ENCODE measurements around the gene TAF4. TPM values are rescaled to one million over a fixed set of nuclear protein-coding genes. Genes with fewer than 3 reads are reported as not detected.

TAF4 gene
- total and polyA plus RNA-seq, 2 of the 13 experiments (the other 11 are each of a cell fraction or from before 2014, with no cell fraction given), result 5.9 to 12.0 TPM

DNA sequence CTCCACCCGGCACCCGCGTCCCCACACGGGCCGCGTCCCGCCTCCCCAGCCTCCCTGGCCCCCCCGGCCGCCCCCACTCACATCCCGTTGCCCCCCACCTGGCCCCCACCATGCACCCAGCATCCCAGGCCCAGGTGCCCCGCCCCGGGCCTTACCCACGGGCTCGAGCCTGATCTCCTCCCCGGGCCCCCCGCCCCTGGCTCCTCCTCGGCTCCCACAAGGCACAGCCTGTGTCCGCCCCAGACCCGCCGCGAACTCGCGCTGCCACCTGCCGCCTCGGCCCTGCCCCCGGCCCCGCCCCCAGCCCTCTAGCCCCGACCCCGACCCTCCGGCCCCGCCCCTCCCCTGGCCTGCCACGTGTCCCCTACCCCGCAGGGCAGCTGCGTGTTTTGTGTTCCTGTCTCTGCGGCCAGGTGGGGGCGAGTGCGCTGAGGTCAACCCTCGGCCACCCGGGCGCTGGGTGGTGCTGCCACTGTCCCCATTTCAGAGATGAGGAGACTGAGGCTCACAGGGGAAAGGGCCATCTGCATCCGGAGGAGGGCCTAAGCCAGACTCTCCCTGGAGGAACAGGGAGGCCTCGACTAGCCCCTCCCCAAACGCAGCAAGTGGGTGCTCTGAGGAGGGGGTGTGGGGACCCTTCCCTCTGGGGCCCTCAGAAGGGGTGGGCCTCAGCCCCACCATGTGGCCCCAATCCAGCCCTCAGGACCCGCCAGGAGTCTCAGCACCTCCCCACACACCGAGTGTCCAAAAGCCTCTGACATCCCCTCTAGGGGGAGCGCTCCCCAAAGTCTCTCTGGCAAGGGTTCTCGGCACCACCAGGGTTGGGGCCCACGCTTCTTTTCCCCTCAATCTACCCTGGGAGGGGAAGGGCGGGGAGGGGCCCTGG is 99.8 kb downstream of the TAF4 start (continued):
- TF ChIP-seq, protein P1, sequence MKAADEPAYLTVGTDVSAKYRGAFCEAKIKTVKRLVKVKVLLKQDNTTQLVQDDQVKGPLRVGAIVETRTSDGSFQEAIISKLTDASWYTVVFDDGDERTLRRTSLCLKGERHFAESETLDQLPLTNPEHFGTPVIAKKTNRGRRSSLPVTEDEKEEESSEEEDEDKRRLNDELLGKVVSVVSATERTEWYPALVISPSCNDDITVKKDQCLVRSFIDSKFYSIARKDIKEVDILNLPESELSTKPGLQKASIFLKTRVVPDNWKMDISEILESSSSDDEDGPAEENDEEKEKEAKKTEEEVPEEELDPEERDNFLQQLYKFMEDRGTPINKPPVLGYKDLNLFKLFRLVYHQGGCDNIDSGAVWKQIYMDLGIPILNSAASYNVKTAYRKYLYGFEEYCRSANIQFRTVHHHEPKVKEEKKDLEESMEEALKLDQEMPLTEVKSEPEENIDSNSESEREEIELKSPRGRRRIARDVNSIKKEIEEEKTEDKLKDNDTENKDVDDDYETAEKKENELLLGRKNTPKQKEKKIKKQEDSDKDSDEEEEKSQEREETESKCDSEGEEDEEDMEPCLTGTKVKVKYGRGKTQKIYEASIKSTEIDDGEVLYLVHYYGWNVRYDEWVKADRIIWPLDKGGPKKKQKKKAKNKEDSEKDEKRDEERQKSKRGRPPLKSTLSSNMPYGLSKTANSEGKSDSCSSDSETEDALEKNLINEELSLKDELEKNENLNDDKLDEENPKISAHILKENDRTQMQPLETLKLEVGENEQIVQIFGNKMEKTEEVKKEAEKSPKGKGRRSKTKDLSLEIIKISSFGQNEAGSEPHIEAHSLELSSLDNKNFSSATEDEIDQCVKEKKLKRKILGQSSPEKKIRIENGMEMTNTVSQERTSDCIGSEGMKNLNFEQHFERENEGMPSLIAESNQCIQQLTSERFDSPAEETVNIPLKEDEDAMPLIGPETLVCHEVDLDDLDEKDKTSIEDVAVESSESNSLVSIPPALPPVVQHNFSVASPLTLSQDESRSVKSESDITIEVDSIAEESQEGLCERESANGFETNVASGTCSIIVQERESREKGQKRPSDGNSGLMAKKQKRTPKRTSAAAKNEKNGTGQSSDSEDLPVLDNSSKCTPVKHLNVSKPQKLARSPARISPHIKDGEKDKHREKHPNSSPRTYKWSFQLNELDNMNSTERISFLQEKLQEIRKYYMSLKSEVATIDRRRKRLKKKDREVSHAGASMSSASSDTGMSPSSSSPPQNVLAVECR (CRISPR knock-in tag; IDR thresholded peaks at IDR 0.05; ENCODE audit: borderline replicate concordance), result peak; percentile 39
- TF ChIP-seq ZNF790 (CRISPR knock-in tag; IDR thresholded peaks at IDR 0.05; ENCODE audit: borderline replicate concordance), result no peak
- TF ChIP-seq RBM39 (IDR thresholded peaks at IDR 0.05; ENCODE audit: low read depth, low read length, poor library complexity, severe bottlenecking), result no peak
- TF ChIP-seq FOSL2 (CRISPR knock-in tag; IDR thresholded peaks at IDR 0.05), result no peak
- no peak for TF ChIP-seq NFYC (CRISPR knock-in tag; IDR thresholded peaks at IDR 0.05)
- TF ChIP-seq KLF15 (CRISPR knock-in tag; IDR thresholded peaks at IDR 0.05; ENCODE audit: borderline replicate concordance), result no peak
- TF ChIP-seq, protein P2, sequence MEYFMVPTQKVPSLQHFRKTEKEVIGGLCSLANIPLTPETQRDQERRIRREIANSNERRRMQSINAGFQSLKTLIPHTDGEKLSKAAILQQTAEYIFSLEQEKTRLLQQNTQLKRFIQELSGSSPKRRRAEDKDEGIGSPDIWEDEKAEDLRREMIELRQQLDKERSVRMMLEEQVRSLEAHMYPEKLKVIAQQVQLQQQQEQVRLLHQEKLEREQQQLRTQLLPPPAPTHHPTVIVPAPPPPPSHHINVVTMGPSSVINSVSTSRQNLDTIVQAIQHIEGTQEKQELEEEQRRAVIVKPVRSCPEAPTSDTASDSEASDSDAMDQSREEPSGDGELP (IDR thresholded peaks at IDR 0.05; ENCODE audit: borderline replicate concordance, low read depth), result peak; percentile 39; the same call in 1 of the 2 replicates
- TF ChIP-seq MIER2 (CRISPR knock-in tag; IDR thresholded peaks at IDR 0.05), result peak; percentile 24; the same call in 1 of the 2 replicates
- 0 out of 2 replicates have a peak, but pooled peaks have one; percentile 2 for TF ChIP-seq ZNF768 (CRISPR knock-in tag; IDR thresholded peaks at IDR 0.05)
- TF ChIP-seq ZNF12 (CRISPR knock-in tag; IDR thresholded peaks at IDR 0.05), result no peak
- TF ChIP-seq ZNF816 (CRISPR knock-in tag; IDR thresholded peaks at IDR 0.05; ENCODE audit: borderline replicate concordance), result no peak
- no peak for TF ChIP-seq ZNF335 (CRISPR knock-in tag; IDR thresholded peaks at IDR 0.05)
- TF ChIP-seq ZNF44 (CRISPR knock-in tag; IDR thresholded peaks at IDR 0.05), result no peak
- TF ChIP-seq, protein P3, sequence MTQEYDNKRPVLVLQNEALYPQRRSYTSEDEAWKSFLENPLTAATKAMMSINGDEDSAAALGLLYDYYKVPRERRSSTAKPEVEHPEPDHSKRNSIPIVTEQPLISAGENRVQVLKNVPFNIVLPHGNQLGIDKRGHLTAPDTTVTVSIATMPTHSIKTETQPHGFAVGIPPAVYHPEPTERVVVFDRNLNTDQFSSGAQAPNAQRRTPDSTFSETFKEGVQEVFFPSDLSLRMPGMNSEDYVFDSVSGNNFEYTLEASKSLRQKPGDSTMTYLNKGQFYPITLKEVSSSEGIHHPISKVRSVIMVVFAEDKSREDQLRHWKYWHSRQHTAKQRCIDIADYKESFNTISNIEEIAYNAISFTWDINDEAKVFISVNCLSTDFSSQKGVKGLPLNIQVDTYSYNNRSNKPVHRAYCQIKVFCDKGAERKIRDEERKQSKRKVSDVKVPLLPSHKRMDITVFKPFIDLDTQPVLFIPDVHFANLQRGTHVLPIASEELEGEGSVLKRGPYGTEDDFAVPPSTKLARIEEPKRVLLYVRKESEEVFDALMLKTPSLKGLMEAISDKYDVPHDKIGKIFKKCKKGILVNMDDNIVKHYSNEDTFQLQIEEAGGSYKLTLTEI (CRISPR knock-in tag; conservative IDR thresholded peaks at IDR 0.05), result no peak
- no peak for TF ChIP-seq ZNF570 (CRISPR knock-in tag; IDR thresholded peaks at IDR 0.05; ENCODE audit: borderline replicate concordance)
- no peak for TF ChIP-seq NFYB (CRISPR knock-in tag; IDR thresholded peaks at IDR 0.05)
- TF ChIP-seq, protein P4, sequence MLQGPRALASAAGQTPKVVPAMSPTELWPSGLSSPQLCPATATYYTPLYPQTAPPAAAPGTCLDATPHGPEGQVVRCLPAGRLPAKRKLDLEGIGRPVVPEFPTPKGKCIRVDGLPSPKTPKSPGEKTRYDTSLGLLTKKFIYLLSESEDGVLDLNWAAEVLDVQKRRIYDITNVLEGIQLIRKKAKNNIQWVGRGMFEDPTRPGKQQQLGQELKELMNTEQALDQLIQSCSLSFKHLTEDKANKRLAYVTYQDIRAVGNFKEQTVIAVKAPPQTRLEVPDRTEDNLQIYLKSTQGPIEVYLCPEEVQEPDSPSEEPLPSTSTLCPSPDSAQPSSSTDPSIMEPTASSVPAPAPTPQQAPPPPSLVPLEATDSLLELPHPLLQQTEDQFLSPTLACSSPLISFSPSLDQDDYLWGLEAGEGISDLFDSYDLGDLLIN (CRISPR knock-in tag; IDR thresholded peaks at IDR 0.05; ENCODE audit: borderline replicate concordance), result no peak
- no peak for TF ChIP-seq ZNF484 (CRISPR knock-in tag; IDR thresholded peaks at IDR 0.05; ENCODE audit: borderline replicate concordance, low read depth)
- TF ChIP-seq, protein P5, sequence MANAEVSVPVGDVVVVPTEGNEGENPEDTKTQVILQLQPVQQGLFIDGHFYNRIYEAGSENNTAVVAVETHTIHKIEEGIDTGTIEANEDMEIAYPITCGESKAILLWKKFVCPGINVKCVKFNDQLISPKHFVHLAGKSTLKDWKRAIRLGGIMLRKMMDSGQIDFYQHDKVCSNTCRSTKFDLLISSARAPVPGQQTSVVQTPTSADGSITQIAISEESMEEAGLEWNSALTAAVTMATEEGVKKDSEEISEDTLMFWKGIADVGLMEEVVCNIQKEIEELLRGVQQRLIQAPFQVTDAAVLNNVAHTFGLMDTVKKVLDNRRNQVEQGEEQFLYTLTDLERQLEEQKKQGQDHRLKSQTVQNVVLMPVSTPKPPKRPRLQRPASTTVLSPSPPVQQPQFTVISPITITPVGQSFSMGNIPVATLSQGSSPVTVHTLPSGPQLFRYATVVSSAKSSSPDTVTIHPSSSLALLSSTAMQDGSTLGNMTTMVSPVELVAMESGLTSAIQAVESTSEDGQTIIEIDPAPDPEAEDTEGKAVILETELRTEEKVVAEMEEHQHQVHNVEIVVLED (CRISPR knock-in tag; IDR thresholded peaks at IDR 0.05; ENCODE audit: borderline replicate concordance), result no peak

Measured in HepG2 (cell line).